ENCODE data around the gene DCHS2.

DCHS2 gene

GRCh38 chr4:154489558-154490233, 1.9 kb downstream of the DCHS2 start:
- DNase-seq (ENCODE audit: low read depth, low spot score): no peak

GRCh38 chr4:154487145-154487544, 4.5 kb downstream of the DCHS2 start:
- DNase-seq (ENCODE audit: low read depth, low spot score): no peak

GRCh38 chr4:154485127-154485773, 6.3 kb downstream of the DCHS2 start:
- DNase-seq (ENCODE audit: low read depth, low spot score): no peak

- no peak for DNase-seq (ENCODE audit: low read depth, low spot score)
Measured at GRCh38 chr4:154478547-154478946, 13.1 kb downstream of the DCHS2 start.

- no peak for DNase-seq (ENCODE audit: low read depth, low spot score)
Measured at GRCh38 chr4:154478128-154478527, 13.5 kb downstream of the DCHS2 start.

GRCh38 chr4:154476232-154476631, 15.4 kb downstream of the DCHS2 start:
- DNase-seq (ENCODE audit: low read depth, low spot score): no peak

- no peak for DNase-seq (ENCODE audit: low read depth, low spot score)
Measured at GRCh38 chr4:154475820-154476219, 15.8 kb downstream of the DCHS2 start.

- DNase-seq (ENCODE audit: low read depth, low spot score): no peak
Measured at GRCh38 chr4:154473497-154473896, 18.1 kb downstream of the DCHS2 start.

- no peak for DNase-seq (ENCODE audit: low read depth, low spot score)
Measured at GRCh38 chr4:154472858-154473257, 18.7 kb downstream of the DCHS2 start.

GRCh38 chr4:154471526-154472331, 19.9 kb downstream of the DCHS2 start:
- no peak for DNase-seq (ENCODE audit: low read depth, low spot score)

GRCh38 chr4:154471032-154471431, 20.6 kb downstream of the DCHS2 start:
- DNase-seq (ENCODE audit: low read depth, low spot score): no peak

GRCh38 chr4:154467886-154468285, 23.7 kb downstream of the DCHS2 start:
- DNase-seq (ENCODE audit: low read depth, low spot score): no peak

- no peak for DNase-seq (ENCODE audit: low read depth, low spot score)
Measured at GRCh38 chr4:154466336-154466735, 25.3 kb downstream of the DCHS2 start.

- DNase-seq (ENCODE audit: low read depth, low spot score): no peak
Measured at GRCh38 chr4:154465085-154465484, 26.5 kb downstream of the DCHS2 start.

- DNase-seq (ENCODE audit: low read depth, low spot score): no peak
Measured at GRCh38 chr4:154464654-154465053, 26.9 kb downstream of the DCHS2 start.

GRCh38 chr4:154462081-154462810, 29.4 kb downstream of the DCHS2 start:
- DNase-seq (ENCODE audit: low read depth, low spot score): no peak

GRCh38 chr4:154457471-154457870, 34.1 kb downstream of the DCHS2 start:
- DNase-seq (ENCODE audit: low read depth, low spot score): no peak

- DNase-seq (ENCODE audit: low read depth, low spot score): no peak
Measured at GRCh38 chr4:154456889-154457288, 34.7 kb downstream of the DCHS2 start.

GRCh38 chr4:154456240-154456639, 35.4 kb downstream of the DCHS2 start:
- DNase-seq (ENCODE audit: low read depth, low spot score): no peak

- DNase-seq (ENCODE audit: low read depth, low spot score): no peak
Measured at GRCh38 chr4:154455111-154455510, 36.5 kb downstream of the DCHS2 start.

- DNase-seq (ENCODE audit: low read depth, low spot score): no peak
Measured at GRCh38 chr4:154454710-154455109, 36.9 kb downstream of the DCHS2 start.

- no peak for DNase-seq (ENCODE audit: low read depth, low spot score)
Measured at GRCh38 chr4:154452798-154453346, 38.7 kb downstream of the DCHS2 start.

Data from activated CD4-positive, CD25-positive, alpha-beta regulatory T cell treated with anti-CD3 and anti-CD28 coated beads, Interleukin-2, amount 50 U/mL, for 16 hours (primary cell).